K562 (cell line): ENCODE measurements around the gene MAD2L1. TPM values are rescaled to one million over a fixed set of nuclear protein-coding genes. Genes with fewer than 3 reads are reported as not detected.

ENCODE experiments used
- ATAC-seq: fragments of 200-7000 bp; cut with Tn5 transposase; 3 replicates; pipeline ENCODE4 v1.9.1; 2020; ENCODE audit warnings: moderate library complexity
- BruUV-seq: library from RNA; stranded (reverse); fragments of 400-500 nt; replicated peaks from 2 replicates; lab custom pipeline; 2021; lab: Mats Ljungman, UMichigan
- CTCF ChIA-PET: fragments of 300-600 bp; formaldehyde crosslinking; extraction: SDS; loops from one replicate; lab custom pipeline; 2021; ENCODE audit warnings: low intra/inter-chr PET ratio; lab: Yijun Ruan, JAX
- POLR2A ChIA-PET: fragments of 300-600, 350-650 bp; sonication (Branson Sonifier 250); formaldehyde crosslinking; extraction: SDS; loops from one replicate; lab custom pipeline; 2021; ENCODE audit warnings: antibody characterized with exemption, inconsistent platforms; lab: Yijun Ruan, JAX
- DNase-seq, 4 experiments: peaks; one replicate each; pipeline versions ENCODE4 v3.0.0 to v3.0.0-alpha.2; 2011 to 2018; ENCODE audit warnings: low spot score in 3 of 4, mixed read lengths in 3 of 4; ENCODE audit errors: extremely low read depth in 1 of 4
- FAIRE-seq: peaks from 2 replicates; lab custom pipeline; 2011; peaks lifted over from hg19 to GRCh38; lab: Jason Lieb, UNC
- H2AFZ ChIP-seq: 2 replicates; pipeline ENCODE4 v1.6.0; 2011; ENCODE audit warnings: low read depth, low read length, control low read depth, inconsistent platforms
- H3K27ac ChIP-seq: fragments of 200-600 bp; 3 replicates; pipeline ENCODE4 v1.8.0; 2011; ENCODE audit warnings: low read depth, mild to moderate bottlenecking, control low read depth, inconsistent platforms, low read length, moderate library complexity, mixed read lengths; ENCODE audit errors: extremely low read depth
- H3K27me3 ChIP-seq, 2 experiments: fragments of 300-600 bp in 1 of 2; 2 replicates in 1 of 2; 3 replicates in 1 of 2; pipeline versions ENCODE4 v1.6.0 to v1.8.0; 2011; ENCODE audit warnings: inconsistent platforms in 2 of 2, low read length in 2 of 2, mild to moderate bottlenecking in 1 of 2, mixed read lengths in 1 of 2, moderate library complexity in 1 of 2; ENCODE audit not compliant: control insufficient read depth in 2 of 2, insufficient read depth in 2 of 2
- H3K36me3 ChIP-seq: fragments of 300-600 bp; 3 replicates; pipeline ENCODE4 v1.8.0; 2011; ENCODE audit warnings: mild to moderate bottlenecking, low read length, inconsistent platforms; ENCODE audit not compliant: control insufficient read depth, insufficient read depth
- H3K4me1 ChIP-seq, 2 experiments: fragments of 200-600 bp in 1 of 2; replicated peaks in 1 of 2; 2 replicates in 1 of 2; 3 replicates in 1 of 2; pipeline versions ENCODE4 v1.5.1 to v1.8.0; 2011; ENCODE audit warnings: inconsistent platforms in 2 of 2, low read length in 2 of 2, mild to moderate bottlenecking in 1 of 2, mixed read lengths in 1 of 2, moderate library complexity in 1 of 2; ENCODE audit not compliant: control insufficient read depth in 2 of 2, insufficient read depth in 2 of 2
- H3K4me2 ChIP-seq: 2 replicates; pipeline ENCODE4 v1.6.1; 2011; ENCODE audit warnings: low read length, control low read depth, inconsistent platforms, mixed read lengths; ENCODE audit not compliant: insufficient read depth
- H3K4me3 ChIP-seq: fragments of 200-600 bp; sonication (generic), shearing (Covaris generic); 2 replicates; pipeline ENCODE4 v1.5.1; 2016; ENCODE audit warnings: control low read depth, inconsistent platforms
- H3K79me2 ChIP-seq: fragments of 200-600 bp; 3 replicates; pipeline ENCODE4 v1.8.0; 2011; ENCODE audit warnings: low read length, inconsistent platforms; ENCODE audit not compliant: control insufficient read depth, insufficient read depth
- H3K9ac ChIP-seq, 2 experiments: 2 replicates each; pipeline versions ENCODE4 v1.6.0 to v1.6.1; 2011; ENCODE audit warnings: low read depth in 2 of 2, low read length in 2 of 2, control low read depth in 1 of 2, inconsistent platforms in 1 of 2, mild to moderate bottlenecking in 1 of 2, mixed read lengths in 1 of 2; ENCODE audit not compliant: insufficient read depth in 1 of 2
- H3K9me1 ChIP-seq: one replicate; pipeline ENCODE4 v1.6.0; 2011; ENCODE audit warnings: inconsistent platforms, mild to moderate bottlenecking, low read length, moderate library complexity; ENCODE audit not compliant: control insufficient read depth, insufficient read depth
- H3K9me3 ChIP-seq: replicated peaks from 2 replicates; pipeline ENCODE4 v1.5.1; 2011; ENCODE audit warnings: low read depth, low read length, inconsistent platforms; ENCODE audit not compliant: control insufficient read depth, insufficient read depth
- H4K20me1 ChIP-seq: replicated peaks from 2 replicates; pipeline ENCODE4 v1.6.1; 2011; ENCODE audit warnings: low read length, inconsistent platforms, mixed read lengths; ENCODE audit not compliant: control insufficient read depth, insufficient read depth
- CEBPB ChIP-seq: fragments of 450-650 bp; IDR thresholded peaks from 2 replicates; pipeline ENCODE4 v1.6.1; 2016; ENCODE audit warnings: missing genetic modification characterization, missing compliant biosample characterization
- CEBPG ChIP-seq, 3 experiments: fragments of 200-800 bp in 1 of 3; sonication (Bioruptor generic) in 1 of 3; sonication (generic) in 1 of 3; formaldehyde crosslinking in 1 of 3; IDR thresholded peaks in 2 of 3; conservative IDR thresholded peaks in 1 of 3; 2 replicates each; pipeline versions ENCODE4 v1.6.1 to v1.8.0; 2016 to 2022; ENCODE audit warnings: missing compliant biosample characterization in 2 of 3, missing genetic modification characterization in 2 of 3, mild to moderate bottlenecking in 1 of 3, missing genetic modification reagents in 1 of 3
- CHD1 ChIP-seq: fragments of 200-600 bp; sonication (generic); IDR thresholded peaks from one replicate; pipeline ENCODE4 v1.6.1; 2012; ENCODE audit warnings: mild to moderate bottlenecking, moderate library complexity, low read length, inconsistent platforms
- DDX20 ChIP-seq: fragments of 450-650 bp; IDR thresholded peaks from 2 replicates; pipeline ENCODE4 v1.6.1; 2016; ENCODE audit warnings: missing genetic modification characterization, low read depth, mild to moderate bottlenecking, missing compliant biosample characterization, moderate library complexity
- FOXP4 ChIP-seq: sonication (generic); formaldehyde crosslinking; IDR thresholded peaks from 2 replicates; pipeline ENCODE4 v1.8.0; 2022; ENCODE audit warnings: mild to moderate bottlenecking, missing genetic modification reagents, borderline replicate concordance
- HES1 ChIP-seq: fragments of 450-650 bp; IDR thresholded peaks from 2 replicates; pipeline ENCODE4 v1.6.1; 2016; ENCODE audit warnings: low read depth, mild to moderate bottlenecking, moderate library complexity
- PRPF4 ChIP-seq: fragments of 200-400 bp; formaldehyde crosslinking; IDR thresholded peaks from one replicate; pipeline ENCODE4 v1.6.1; 2017; ENCODE audit warnings: low read length, low read depth, mild to moderate bottlenecking; ENCODE audit not compliant: insufficient read depth, poor library complexity, severe bottlenecking
- RAD21 ChIP-seq, 2 experiments: fragments of 250-450 bp in 1 of 2; fragments of 450-650 bp in 1 of 2; sonication (Bioruptor Pico) in 1 of 2; formaldehyde crosslinking in 1 of 2; IDR thresholded peaks in 1 of 2; conservative IDR thresholded peaks in 1 of 2; 2 replicates each; pipeline versions ENCODE4 v1.4.0 to v1.8.0; 2020 to 2022; ENCODE audit warnings: mild to moderate bottlenecking in 2 of 2, moderate library complexity in 1 of 2
- RFX7 ChIP-seq: fragments of 250-450 bp; sonication (Bioruptor Pico); IDR thresholded peaks from 2 replicates; pipeline ENCODE4 v1.5.1; 2021; ENCODE audit warnings: mild to moderate bottlenecking
- RNF2 ChIP-seq: sonication (generic); IDR thresholded peaks from 2 replicates; pipeline ENCODE4 v1.6.1; 2016
- SNRNP70 ChIP-seq: fragments of 200-400 bp; formaldehyde crosslinking; optimal IDR thresholded peaks from 2 replicates; pipeline ENCODE3; 2017; ENCODE audit warnings: low read depth, low read length
- SRSF7 ChIP-seq: fragments of 200-400 bp; formaldehyde crosslinking; optimal IDR thresholded peaks from 2 replicates; pipeline ENCODE3; 2017; ENCODE audit warnings: mild to moderate bottlenecking, low read depth, low read length
- STAT5B ChIP-seq: fragments of 250-450 bp; sonication (Bioruptor Pico); IDR thresholded peaks from 2 replicates; pipeline ENCODE4 v1.8.0; 2021; ENCODE audit warnings: mild to moderate bottlenecking, inconsistent platforms
- UBTF ChIP-seq, 2 experiments: IDR thresholded peaks; 2 replicates each; pipeline ENCODE4 v1.6.1; 2012; ENCODE audit warnings: improper control_type of control experiment in 2 of 2, low read depth in 2 of 2, low read length in 2 of 2, borderline replicate concordance in 1 of 2
- ZNF316 ChIP-seq: fragments of 450-650 bp; IDR thresholded peaks from 2 replicates; pipeline ENCODE4 v1.6.1; 2016
- WGBS: fragments of 100-300 bp; shearing (Covaris generic); methylation state at CpG from one replicate; pipeline ENCODE4 v1.1.6; 2016; ENCODE audit warnings: low coverage, mixed read lengths; ENCODE audit not compliant: insufficient coverage; ENCODE audit errors: missing lambda C conversion rate; 5-methylcytosine and 5-hydroxymethylcytosine counted together
- in situ Hi-C: fragments of 300-500 bp; cut with MboI; formaldehyde crosslinking; loops from 4 replicates; pipeline ENCODE4 v1.15.0; 2018; ENCODE audit warnings: inconsistent platforms, mixed read lengths
- intact Hi-C: fragments of 100-400 bp; cut with micrococcal nuclease; formaldehyde crosslinking; loops from 2 replicates; pipeline ENCODE4 v1.14.2; 2022
- polyA plus RNA-seq, 8 experiments: library from polyadenylated mRNA; depleted of rRNA in 4 of 8; stranded (reverse) in 5 of 8; unstranded in 3 of 8; fragments of >200 nt; fragmentation: Nextera tagmentation in 2 of 8; fragmentation: Illumina TruSeq in 1 of 8; extraction: Ambion mirVana in 2 of 8; extraction: Trizol in 1 of 8; gene quantifications; 2 replicates each; pipeline versions ENCODE4 v1.2.1 to v1.2.3, GENCODE V29; 2011 to 2014; ENCODE audit warnings: inconsistent platforms in 1 of 8, missing spikeins in 1 of 8
- total RNA-seq, 7 experiments: library from RNA; depleted of rRNA in 6 of 7; stranded (reverse); fragments of >200 nt in 6 of 7; fragmentation: Illumina TruSeq in 2 of 7; extraction: Trizol in 2 of 7; gene quantifications; 2 replicates each; pipeline versions ENCODE4 v1.2.1 to v1.2.3, GENCODE V29; 2011 to 2021; ENCODE audit warnings: low replicate concordance in 1 of 7

MAD2L1 gene
- total and polyA plus RNA-seq, 9 of the 15 experiments (the other 6 are each of a cell fraction or from before 2014, with no cell fraction given) = 75.0 to 494 (median 129) TPM

- TF ChIP-seq STAT5B (CRISPR knock-in tag) (no peak), RFX7 (CRISPR knock-in tag) (no peak), PRPF4 (no peak), RAD21 (CRISPR knock-in tag; conservative IDR thresholded peaks at IDR 0.05 in 1 of 2, IDR thresholded peaks at IDR 0.05 in 1 of 2) (no peak)
These were observed 47.9 kb downstream of the MAD2L1 start (continued) for GRCh38 chr4:120018786-120019185.

GRCh38 chr4:120017939-120018692 lies 48.5 kb downstream of the MAD2L1 start:
- intact Hi-C loops = no loop called here
- H4K20me1 ChIP-seq = no peaks in the 10 kb centered on the region
- H3K4me2 ChIP-seq = no peak overlapping the region
- H3K36me3 ChIP-seq = no peaks in the 10 kb centered on the region
- H3K4me1 ChIP-seq = no peaks in the 10 kb centered on the region
- H3K27ac ChIP-seq = no peak overlapping the region
- no peak for ATAC-seq
- in situ Hi-C loops = no loop called here
- POLR2A ChIA-PET = no interaction called here
- no peak for DNase-seq
- FAIRE-seq = no peak
- H3K79me2 ChIP-seq = no peaks in the 10 kb centered on the region
- 0% methylated on average over 6 of the region's 6 CpGs for WGBS
- no peaks in the 10 kb centered on the region for H3K9me1 ChIP-seq
- H3K4me3 ChIP-seq = no peak overlapping the region
- no TSS peak for BruUV-seq
- CTCF ChIA-PET = no interaction called here
- no peaks in the 10 kb centered on the region for H3K9me3 ChIP-seq
- no peak overlapping the region for H2AFZ ChIP-seq
- H3K27me3 ChIP-seq = no peaks in the 10 kb centered on the region
- H3K9ac ChIP-seq = no peak overlapping the region
- TF ChIP-seq CHD1 (no peak), ZNF316 (no peak), CEBPB (tag) (peak; percentile 66), HES1 (no peak), SRSF7 (no peak), UBTF (IDR thresholded peaks at IDR 0.05; ENCODE audit: borderline replicate concordance in 1 of 2, low read depth in 2 of 2, low read length in 2 of 2) (no peak), DDX20 (no peak), FOXP4 (CRISPR knock-in tag) (no peak), RNF2 (no peak), CEBPG (CRISPR knock-in tag; IDR thresholded peaks at IDR 0.05) (no peak), CEBPG (tag; conservative IDR thresholded peaks at IDR 0.05 in 1 of 2, IDR thresholded peaks at IDR 0.05 in 1 of 2) (peak in 1 of 2 experiments; percentile 67; a peak in 1 of 4 replicates), SNRNP70 (no peak)
